ENCODE measurements around the gene LMX1B.

GRCh38 chr9:126733005-126733404, 119.3 kb downstream of the LMX1B start:
- no peak for TF ChIP-seq CTCF (IDR thresholded peaks at IDR 0.05; ENCODE audit: low read depth, low read length, poor library complexity, severe bottlenecking)
- TF ChIP-seq EZH2phosphoT487 (IDR thresholded peaks at IDR 0.05; ENCODE audit: borderline replicate concordance, low read length) = no peak
